MM.1S (cell line): ENCODE results near the gene TOX3.

ENCODE experiments used
- EZH2 ChIP-seq: fragments of 300-600 bp; sonication (generic); optimal IDR thresholded peaks from 2 replicates; pipeline ENCODE3; 2017; ENCODE audit warnings: low read depth, mild to moderate bottlenecking, antibody characterized with exemption, low read length, mixed read lengths
- EZH2phosphoT487 ChIP-seq: fragments of 300-600 bp; sonication (generic); IDR thresholded peaks from 2 replicates; pipeline ENCODE4 v1.6.1; 2018; ENCODE audit warnings: antibody characterized with exemption, low read length

DNA sequence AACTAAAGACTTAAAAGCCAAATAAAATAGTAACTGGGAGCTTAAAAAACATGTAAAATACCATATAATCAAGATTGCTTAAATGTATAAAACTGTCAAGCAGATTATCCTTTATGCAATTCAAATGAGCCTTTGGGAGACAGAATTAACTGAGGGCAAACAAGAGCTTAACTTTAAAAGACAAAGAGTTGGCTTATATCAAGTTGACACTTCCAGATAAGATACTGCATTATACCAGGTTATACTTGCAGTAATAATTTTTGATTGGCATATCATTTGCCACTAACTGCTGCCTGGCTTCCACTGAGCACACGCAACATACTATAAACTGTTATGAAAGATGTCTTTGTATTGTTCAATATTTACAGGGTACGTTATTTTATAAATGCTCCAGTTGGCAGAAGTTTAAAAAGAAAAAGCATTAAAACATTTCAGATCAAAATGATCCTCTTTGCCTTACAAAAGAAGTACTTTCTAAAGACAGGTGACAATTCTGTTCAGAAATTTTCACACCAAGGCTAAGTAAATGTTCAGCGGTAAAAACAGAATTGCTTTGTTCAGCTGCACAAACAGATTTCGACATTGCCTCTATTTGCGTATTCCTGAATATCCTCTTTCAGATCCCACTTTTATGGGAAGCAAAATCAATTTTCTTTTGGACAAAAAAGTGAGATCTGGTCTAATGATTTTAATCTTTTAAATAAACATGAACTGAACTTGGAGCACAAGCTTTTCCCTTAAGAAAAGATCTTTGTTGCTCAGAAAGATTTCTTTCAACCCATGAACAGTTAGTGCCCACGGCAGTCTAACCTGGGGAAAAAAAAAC is 50.7 kb downstream of the TOX3 start:
- TF ChIP-seq EZH2 (no peak), EZH2phosphoT487 (no peak)
